ENCODE results near the gene ERI3. TPM values are rescaled to one million over a fixed set of nuclear protein-coding genes. Genes with fewer than 3 reads are reported as not detected.

Gene ERI3
- total RNA-seq, 2 experiments from 2014 or later = 42.3 to 43.3 TPM

DNA sequence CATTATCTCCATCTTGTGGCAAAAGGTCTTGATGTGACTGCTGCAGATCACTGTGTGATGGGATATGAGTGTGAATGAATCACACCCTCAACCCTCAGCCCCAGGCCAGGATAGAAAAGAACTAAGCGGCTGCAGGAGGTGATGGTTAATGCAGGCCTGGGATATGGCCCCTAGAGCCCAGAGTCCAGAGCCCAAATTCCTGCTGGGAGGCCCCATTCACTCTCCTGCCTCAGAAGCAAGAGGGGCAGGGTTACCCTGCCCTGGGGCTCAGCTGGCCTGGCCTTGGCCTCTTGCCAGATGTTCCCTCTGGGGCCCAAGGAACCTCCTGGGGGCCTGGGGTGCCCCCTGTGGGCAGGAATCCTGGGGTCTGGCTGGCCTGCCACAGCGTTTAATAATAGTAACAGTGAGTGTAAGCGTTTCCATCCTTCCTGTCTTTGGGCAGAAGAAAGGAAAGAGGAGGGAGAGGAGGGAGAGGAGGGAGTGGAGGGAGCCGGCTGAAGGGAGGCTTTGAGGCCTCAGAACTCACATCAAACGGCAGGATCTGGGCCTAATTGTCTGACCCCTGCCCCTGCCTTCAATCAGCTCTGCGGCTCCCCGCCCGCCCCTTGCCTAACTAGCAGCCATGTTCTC, 115.6 kb downstream of the ERI3 start:
- DNase-seq (no peak), ATAC-seq (no peak)
- no peak overlapping the region for H3K27ac Mint-ChIP-seq
- no peaks in the 10 kb centered on the region for H3K9me3 Mint-ChIP-seq
- ChIA-PET CTCF (interaction anchor here (0.8 to 3.5 kb wide), 9 partner anchors 8 to 81 kb away, joined by 3 to 25 read pairs (median 4); partner anchors contain the start of gene DMAP1), POLR2A (no interaction called here)
- no peaks in the 10 kb centered on the region for H3K27me3 Mint-ChIP-seq
- no peaks in the 10 kb centered on the region for H3K36me3 Mint-ChIP-seq (ENCODE audit: low read depth)
- TF ChIP-seq CTCF (IDR thresholded peaks at IDR 0.05) = no peak
- peaks cover 10% of the 10 kb centered on the region for H3K4me1 Mint-ChIP-seq (ENCODE audit: low read depth)
- intact Hi-C loops (cut with micrococcal nuclease) = no loop called here
- H3K4me3 Mint-ChIP-seq = no peak overlapping the region

DNA sequence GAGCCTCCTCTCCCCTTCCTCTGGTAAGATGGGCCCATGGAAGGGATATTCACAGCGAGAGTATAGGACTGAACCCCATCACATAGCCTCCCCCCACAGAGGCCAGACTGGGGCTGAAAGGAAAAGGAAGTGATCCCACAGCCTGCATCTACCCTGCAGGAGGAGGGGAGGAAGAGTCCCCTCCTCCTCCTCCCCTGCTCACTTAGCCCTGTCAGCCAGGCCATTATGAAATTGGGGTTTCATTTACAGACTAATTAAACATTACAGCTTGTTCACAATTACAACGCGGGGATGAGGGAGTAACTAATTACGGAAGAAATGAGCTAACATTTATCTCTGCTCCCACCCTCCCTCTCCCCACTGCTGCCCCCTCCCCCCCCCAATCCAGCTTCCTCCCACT, 116.4 kb downstream of the ERI3 start:
- DNase-seq = no peak

DNA sequence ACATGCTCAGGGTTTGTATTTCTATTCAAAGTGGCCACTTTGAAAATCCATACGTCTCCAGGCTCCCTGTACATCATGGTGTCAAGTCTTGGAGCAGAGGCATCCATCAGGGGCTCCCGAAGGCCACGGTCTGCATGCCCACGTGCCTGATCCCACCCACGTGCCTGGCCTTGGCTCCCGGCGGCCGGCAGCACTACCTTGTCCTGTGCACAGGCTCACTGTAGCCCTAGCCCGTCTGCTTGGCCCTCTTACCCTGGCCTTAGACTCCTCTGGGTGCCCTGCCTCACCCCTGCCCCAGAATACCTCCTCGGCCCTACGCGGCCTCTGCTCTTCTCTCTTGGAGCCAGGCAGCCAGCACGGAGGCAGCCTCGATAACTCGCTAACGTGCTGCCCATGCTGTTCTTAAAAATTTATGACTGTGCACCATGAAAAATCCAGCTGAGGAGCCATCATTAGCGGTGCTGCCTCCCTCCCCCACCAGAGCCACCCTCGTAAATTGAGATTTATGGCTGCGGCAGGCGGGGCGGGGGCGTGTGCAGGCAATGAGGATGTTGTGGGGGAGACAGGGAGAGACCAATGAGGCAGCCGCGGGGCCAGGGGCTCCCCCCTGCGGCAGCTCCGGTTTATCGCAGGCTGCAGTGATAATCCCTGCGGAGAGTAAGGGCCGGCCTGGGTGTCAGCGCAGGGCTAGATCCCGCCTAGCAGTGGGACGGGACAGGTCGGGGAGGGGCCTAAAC, 117.2 kb downstream of the ERI3 start:
- intact Hi-C loops (cut with micrococcal nuclease) = no loop called here
- Mint-ChIP-seq H3K4me3 (no peak overlapping the region), H3K36me3 (ENCODE audit: low read depth) (peaks cover 2% of the 10 kb centered on the region)

More for the DNA sequence above, 116.4 kb downstream of the ERI3 start:
- ChIA-PET CTCF (interaction anchor here (0.8 to 3.5 kb wide), 14 partner anchors 8 to 356 kb away, joined by 3 to 25 read pairs (median 4); partner anchors contain the start of gene DMAP1), POLR2A (no interaction called here)
- Mint-ChIP-seq H3K9me3 (no peaks in the 10 kb centered on the region), H3K27me3 (no peaks in the 10 kb centered on the region), H3K4me1 (ENCODE audit: low read depth) (peaks cover 10% of the 10 kb centered on the region), H3K27ac (no peak overlapping the region), H3K36me3 (ENCODE audit: low read depth) (no peaks in the 10 kb centered on the region), H3K4me3 (no peak overlapping the region)
- TF ChIP-seq CTCF (IDR thresholded peaks at IDR 0.05) = no peak
- intact Hi-C loops (cut with micrococcal nuclease) = no loop called here
- ATAC-seq = no peak

DNA sequence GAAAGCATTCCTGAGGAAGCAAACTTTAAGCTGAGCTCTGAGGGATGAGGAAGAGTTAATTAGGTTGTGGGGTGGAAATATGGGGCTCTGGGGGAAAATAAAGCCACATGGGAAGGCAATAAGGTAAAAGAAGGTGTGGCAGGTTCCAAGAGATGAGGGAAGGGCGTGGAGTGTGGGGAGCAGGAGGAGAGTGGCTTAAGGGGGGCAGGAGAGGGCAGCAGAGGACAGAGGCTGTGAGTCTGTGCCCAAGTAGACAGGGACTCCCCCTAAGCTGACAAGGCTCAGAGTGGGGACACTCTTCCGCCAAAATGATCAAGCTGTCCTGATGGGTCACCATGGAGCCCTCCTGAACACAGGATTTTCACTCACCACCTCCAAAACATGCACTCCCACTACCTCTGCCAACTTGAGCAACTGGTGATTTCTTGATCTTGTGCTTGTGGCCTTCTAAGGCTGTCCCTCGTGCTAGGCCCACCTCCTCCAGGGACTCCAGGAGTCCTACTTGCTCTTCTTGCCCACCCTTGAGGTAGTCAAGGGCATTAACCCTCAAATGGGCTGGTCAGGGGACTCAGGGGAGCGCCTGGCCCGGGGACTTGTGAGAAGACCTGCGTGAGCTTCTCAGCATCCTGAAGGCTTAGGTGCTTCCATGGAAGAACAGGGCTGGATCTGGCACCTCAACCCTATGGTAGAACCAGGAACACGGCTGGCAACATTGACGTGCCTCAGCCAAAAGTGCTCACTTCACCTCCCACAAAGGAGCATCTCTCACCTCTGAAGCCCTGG, 118.4 kb downstream of the ERI3 start:
- no peak for TF ChIP-seq CTCF (IDR thresholded peaks at IDR 0.05)
- intact Hi-C loops (cut with micrococcal nuclease) = no loop called here
- Mint-ChIP-seq H3K36me3 (ENCODE audit: low read depth) (peaks cover 4% of the 10 kb centered on the region), H3K9me3 (no peaks in the 10 kb centered on the region), H3K27me3 (no peaks in the 10 kb centered on the region), H3K27ac (no peak overlapping the region), H3K4me3 (no peak overlapping the region), H3K4me1 (ENCODE audit: low read depth) (peaks cover 10% of the 10 kb centered on the region)
- DNase-seq (no peak), ATAC-seq (no peak)
- ChIA-PET CTCF (interaction anchor here (0.7 to 3.5 kb wide), 3 partner anchors 11 to 18 kb away, joined by 3 to 25 read pairs (median 4); no protein-coding TSS in a partner anchor), POLR2A (interaction anchor here (1.1 to 1.7 kb wide), 3 partner anchors 18 to 101 kb away, joined by 3 to 5 read pairs (median 3); no protein-coding TSS in a partner anchor)

More for the DNA sequence above, 117.2 kb downstream of the ERI3 start:
- Mint-ChIP-seq H3K9me3 (no peaks in the 10 kb centered on the region), H3K4me1 (ENCODE audit: low read depth) (peaks cover 10% of the 10 kb centered on the region), H3K27me3 (no peaks in the 10 kb centered on the region), H3K27ac (no peak overlapping the region)
- ChIA-PET POLR2A (no interaction called here), CTCF (interaction anchor here (1.0 to 3.5 kb wide), 13 partner anchors 9 to 357 kb away, joined by 3 to 25 read pairs (median 4); partner anchors contain the start of gene DMAP1)
- DNase-seq (peak; percentile 75), ATAC-seq (peak; percentile 99)
- peak; percentile 70 for TF ChIP-seq CTCF (IDR thresholded peaks at IDR 0.05)
